ENCODE measurements around the gene SERPINB11.

DNA sequence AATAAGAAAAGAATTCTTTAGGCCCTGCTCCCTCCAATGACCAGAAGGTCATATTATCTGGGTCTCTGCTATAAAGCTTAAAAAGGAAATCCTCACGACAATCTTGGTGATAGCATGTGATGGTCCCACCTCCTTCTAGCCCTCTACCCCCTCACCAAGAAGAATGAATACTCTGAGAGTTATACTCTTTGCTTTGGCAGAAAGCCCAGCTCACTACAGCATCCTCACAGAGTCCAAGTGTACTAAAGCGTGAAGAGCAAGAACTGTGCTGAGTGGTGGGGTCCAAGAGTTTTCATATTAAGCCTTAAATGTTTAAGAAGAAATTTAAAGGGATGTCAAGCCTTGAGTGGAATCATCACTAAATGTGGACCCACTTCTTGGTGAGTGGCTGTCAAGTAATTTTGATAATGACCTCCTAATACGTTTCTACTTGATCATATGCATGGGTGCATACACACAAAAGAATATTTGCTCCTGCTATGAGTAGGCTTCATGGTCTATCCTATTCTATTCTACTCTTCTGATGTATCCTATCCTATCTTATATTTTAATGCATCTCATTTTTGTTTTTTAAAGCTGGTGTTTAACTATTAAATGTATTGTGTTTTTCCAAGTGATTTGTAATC, 56.0 kb downstream of the SERPINB11 start:
- TF ChIP-seq, protein P1, sequence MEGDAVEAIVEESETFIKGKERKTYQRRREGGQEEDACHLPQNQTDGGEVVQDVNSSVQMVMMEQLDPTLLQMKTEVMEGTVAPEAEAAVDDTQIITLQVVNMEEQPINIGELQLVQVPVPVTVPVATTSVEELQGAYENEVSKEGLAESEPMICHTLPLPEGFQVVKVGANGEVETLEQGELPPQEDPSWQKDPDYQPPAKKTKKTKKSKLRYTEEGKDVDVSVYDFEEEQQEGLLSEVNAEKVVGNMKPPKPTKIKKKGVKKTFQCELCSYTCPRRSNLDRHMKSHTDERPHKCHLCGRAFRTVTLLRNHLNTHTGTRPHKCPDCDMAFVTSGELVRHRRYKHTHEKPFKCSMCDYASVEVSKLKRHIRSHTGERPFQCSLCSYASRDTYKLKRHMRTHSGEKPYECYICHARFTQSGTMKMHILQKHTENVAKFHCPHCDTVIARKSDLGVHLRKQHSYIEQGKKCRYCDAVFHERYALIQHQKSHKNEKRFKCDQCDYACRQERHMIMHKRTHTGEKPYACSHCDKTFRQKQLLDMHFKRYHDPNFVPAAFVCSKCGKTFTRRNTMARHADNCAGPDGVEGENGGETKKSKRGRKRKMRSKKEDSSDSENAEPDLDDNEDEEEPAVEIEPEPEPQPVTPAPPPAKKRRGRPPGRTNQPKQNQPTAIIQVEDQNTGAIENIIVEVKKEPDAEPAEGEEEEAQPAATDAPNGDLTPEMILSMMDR (IDR thresholded peaks at IDR 0.05; ENCODE audit: low read length) = no peak
- no peak for TF ChIP-seq EZH2 (optimal IDR thresholded peaks at IDR 0.05; ENCODE audit: low read depth, low read length)

Measured in MM.1S (cell line).